Parathyroid adenoma (tissue), 2 donors: Measurements from ENCODE around the gene SLC39A2.
"Not testable (repeated sequence)": the region's sequence is repeated elsewhere in the genome, so short reads cannot be mapped to it uniquely, and the experiment has no call there.

ENCODE experiments used
- H2AFZ ChIP-seq: fragments of 300-600 bp; sonication (generic); one replicate; pipeline ENCODE4 v1.7.0; 2017; ENCODE audit warnings: antibody characterized with exemption, mild to moderate bottlenecking
- H3K27ac ChIP-seq: fragments of 300-600 bp; sonication (generic); one replicate; pipeline ENCODE4 v1.7.0; 2017
- H3K27me3 ChIP-seq: fragments of 300-600 bp; sonication (generic); one replicate; pipeline ENCODE4 v1.7.0; 2017; ENCODE audit warnings: low read length; ENCODE audit not compliant: control insufficient read depth, insufficient read depth
- H3K36me3 ChIP-seq: fragments of 300-600 bp; sonication (generic); one replicate; pipeline ENCODE4 v1.7.0; 2017; ENCODE audit warnings: low read length; ENCODE audit not compliant: control insufficient read depth, insufficient read depth
- H3K4me1 ChIP-seq: fragments of 300-600 bp; sonication (generic); one replicate; pipeline ENCODE4 v1.7.0; 2017; ENCODE audit warnings: control low read depth
- H3K4me2 ChIP-seq: fragments of 300-600 bp; sonication (generic); one replicate; pipeline ENCODE4 v1.7.0; 2017; ENCODE audit warnings: low read length
- H3K4me3 ChIP-seq: fragments of 300-600 bp; sonication (generic); one replicate; pipeline ENCODE4 v1.7.0; 2017; ENCODE audit warnings: low read depth, low read length
- H3K79me2 ChIP-seq: fragments of 300-600 bp; sonication (generic); one replicate; pipeline ENCODE4 v1.7.0; 2017; ENCODE audit warnings: control low read depth
- H3K9ac ChIP-seq: fragments of 300-600 bp; sonication (generic); one replicate; pipeline ENCODE4 v1.7.0; 2017; ENCODE audit warnings: mild to moderate bottlenecking
- H3K9me3 ChIP-seq: fragments of 300-600 bp; sonication (generic); one replicate; pipeline ENCODE4 v1.7.0; 2017; ENCODE audit warnings: low read length; ENCODE audit not compliant: control insufficient read depth
- CTCF ChIP-seq: fragments of 300-600 bp; sonication (generic); IDR thresholded peaks from one replicate; pipeline ENCODE4 v1.7.0; 2017; ENCODE audit warnings: antibody characterized with exemption, mild to moderate bottlenecking
- donor health status: primary hyperparathyroidism.

The SLC39A2 gene

GRCh38 chr14:20998674-20999366 lies at the start of gene SLC39A2:
TSS of gene SLC39A2 (plus strand) at chr14:20999293. CDS start at chr14:20999447, 154 bp downstream.
- no peak within 1 kb of the TSS for H3K4me3 ChIP-seq
- H3K79me2 ChIP-seq = no peaks in the 10 kb centered on the region
- no peaks in the 10 kb centered on the region for H3K36me3 ChIP-seq
- no peaks in the 10 kb centered on the region for H3K9me3 ChIP-seq
- peak within 1 kb of the TSS; percentile 18 for H3K4me2 ChIP-seq
- peak within 1 kb of the TSS; percentile 44 for H2AFZ ChIP-seq
- TF ChIP-seq CTCF = no peak
- no peak within 1 kb of the TSS for H3K9ac ChIP-seq
- H3K27me3 ChIP-seq = no peaks in the 10 kb centered on the region
- peak within 1 kb of the TSS; percentile 63 for H3K27ac ChIP-seq
- H3K4me1 ChIP-seq = peaks cover 43% of the 10 kb centered on the region

- not testable (repeated sequence) for H3K9me3 ChIP-seq, H3K4me1 ChIP-seq, H3K79me2 ChIP-seq, H3K27ac ChIP-seq, H2AFZ ChIP-seq, H3K9ac ChIP-seq, H3K4me2 ChIP-seq, H3K36me3 ChIP-seq, H3K4me3 ChIP-seq, H3K27me3 ChIP-seq
These were observed 44.2 kb upstream of the SLC39A2 start, which contains the start of gene RNASE2 for GRCh38 chr14:20954736-20955537. TSS of gene RNASE2 (plus strand) at chr14:20955487. CDS start at chr14:20955772, 285 bp downstream.

GRCh38 chr14:20955538-20955873 lies 43.6 kb upstream of the SLC39A2 start:
- H3K4me1 ChIP-seq, H3K27me3 ChIP-seq, H3K79me2 ChIP-seq, H3K4me2 ChIP-seq, H3K4me3 ChIP-seq, H3K27ac ChIP-seq, H3K9ac ChIP-seq, H3K9me3 ChIP-seq, H2AFZ ChIP-seq, H3K36me3 ChIP-seq: not testable (repeated sequence)

- H3K4me3 ChIP-seq = no peak overlapping the region
- H3K4me2 ChIP-seq = no peak overlapping the region
- H3K9me3 ChIP-seq = no peaks in the 10 kb centered on the region
- H3K27ac ChIP-seq = no peak overlapping the region
- no peaks in the 10 kb centered on the region for H3K36me3 ChIP-seq
- no peak overlapping the region for H3K9ac ChIP-seq
- no peaks in the 10 kb centered on the region for H3K27me3 ChIP-seq
- H2AFZ ChIP-seq = no peak overlapping the region
- no peaks in the 10 kb centered on the region for H3K79me2 ChIP-seq
- no peak for TF ChIP-seq CTCF
- no peaks in the 10 kb centered on the region for H3K4me1 ChIP-seq
These were observed 42.6 kb upstream of the SLC39A2 start for GRCh38 chr14:20956376-20956976.

- H2AFZ ChIP-seq, H3K36me3 ChIP-seq, H3K27ac ChIP-seq, H3K27me3 ChIP-seq, H3K9me3 ChIP-seq, H3K79me2 ChIP-seq, H3K4me3 ChIP-seq, H3K4me2 ChIP-seq, H3K4me1 ChIP-seq, H3K9ac ChIP-seq: not testable (repeated sequence)
These were observed 40.1 kb upstream of the SLC39A2 start for GRCh38 chr14:20958946-20959345.

- no peak overlapping the region for H3K4me2 ChIP-seq
- no peak for TF ChIP-seq CTCF
- H3K9ac ChIP-seq = no peak overlapping the region
- no peaks in the 10 kb centered on the region for H3K79me2 ChIP-seq
- H3K27ac ChIP-seq = no peak overlapping the region
- H3K4me1 ChIP-seq = no peaks in the 10 kb centered on the region
- no peaks in the 10 kb centered on the region for H3K36me3 ChIP-seq
- H2AFZ ChIP-seq = no peak overlapping the region
- no peak overlapping the region for H3K4me3 ChIP-seq
- H3K9me3 ChIP-seq = no peaks in the 10 kb centered on the region
- H3K27me3 ChIP-seq = no peaks in the 10 kb centered on the region
These were observed 29.8 kb upstream of the SLC39A2 start for GRCh38 chr14:20969336-20969735.
